GM12878 (cell line): Measurements from ENCODE around the gene SRXN1. TPM values are rescaled to one million over a fixed set of nuclear protein-coding genes. Genes with fewer than 3 reads are reported as not detected.

ENCODE experiments used
- ATAC-seq: fragments of 200-7000 bp; cut with Tn5 transposase; 3 replicates; pipeline ENCODE4 v1.9.1; 2020; ENCODE audit warnings: mild to moderate bottlenecking, moderate library complexity
- BruUV-seq: library from RNA; stranded (reverse); fragments of 400-500 nt; replicated peaks from 2 replicates; lab custom pipeline; 2021; lab: Mats Ljungman, UMichigan
- CTCF ChIA-PET: fragments of 300-600 bp; sonication (Branson Sonifier 250); formaldehyde crosslinking; extraction: SDS; loops from one replicate; lab custom pipeline; 2021; ENCODE audit warnings: inconsistent platforms; lab: Yijun Ruan, JAX
- POLR2A ChIA-PET: fragments of 350-600 bp; formaldehyde crosslinking; extraction: SDS; loops from one replicate; lab custom pipeline; 2021; ENCODE audit warnings: inconsistent platforms; lab: Charles Lee
- RAD21 ChIA-PET: fragments of 300-600 bp; sonication (Branson Sonifier 250); formaldehyde crosslinking; loops from one replicate; lab custom pipeline; 2023; ENCODE audit warnings: antibody characterized with exemption; ENCODE audit not compliant: unreplicated experiment; lab: Charles Lee
- SMC1A ChIA-PET: fragments of 300-600 bp; sonication (Branson Sonifier 250); formaldehyde crosslinking; loops from one replicate; lab custom pipeline; 2023; ENCODE audit not compliant: unreplicated experiment, uncharacterized antibody; lab: Charles Lee
- DNase-seq: peaks from one replicate; pipeline ENCODE4 v3.0.0-alpha.2; 2011; ENCODE audit warnings: low read depth, low spot score
- FAIRE-seq: peaks from 3 replicates; lab custom pipeline; 2011; peaks lifted over from hg19 to GRCh38; lab: Jason Lieb, UNC
- H2AFZ ChIP-seq: 2 replicates; pipeline ENCODE4 v1.6.0; 2011; ENCODE audit warnings: low read depth, low read length, control low read depth; ENCODE audit not compliant: control insufficient read depth
- H3K27ac ChIP-seq: 2 replicates; pipeline ENCODE4 v1.5.1; 2011; ENCODE audit warnings: control low read depth; ENCODE audit not compliant: control insufficient read depth, insufficient read depth
- H3K27me3 ChIP-seq, 2 experiments: replicated peaks in 1 of 2; 2 replicates each; pipeline versions ENCODE4 v1.6.0 to v1.6.1; 2011; ENCODE audit warnings: low read length in 1 of 2; ENCODE audit not compliant: control insufficient read depth in 2 of 2, insufficient read depth in 2 of 2
- H3K36me3 ChIP-seq, 2 experiments: 2 replicates each; pipeline ENCODE4 v1.5.1; 2011; ENCODE audit warnings: low read length in 1 of 2; ENCODE audit not compliant: control insufficient read depth in 2 of 2, insufficient read depth in 2 of 2
- H3K4me1 ChIP-seq: 2 replicates; pipeline ENCODE4 v1.6.1; 2011; ENCODE audit warnings: mild to moderate bottlenecking, low read length, moderate library complexity, mixed read lengths; ENCODE audit not compliant: control insufficient read depth, insufficient read depth
- H3K4me2 ChIP-seq: 2 replicates; pipeline ENCODE4 v1.6.0; 2011; ENCODE audit warnings: control low read depth; ENCODE audit not compliant: control insufficient read depth, insufficient read depth
- H3K4me3 ChIP-seq: fragments of 200-600 bp; sonication (generic); 2 replicates; pipeline ENCODE4 v1.5.1; 2016
- H3K79me2 ChIP-seq: 2 replicates; pipeline ENCODE4 v1.6.0; 2011; ENCODE audit warnings: low read length; ENCODE audit not compliant: control insufficient read depth, insufficient read depth
- H3K9ac ChIP-seq: 2 replicates; pipeline ENCODE4 v1.8.0; 2011; ENCODE audit warnings: low read length, control low read depth, mixed read lengths; ENCODE audit not compliant: control insufficient read depth, insufficient read depth
- H3K9me3 ChIP-seq: replicated peaks from 3 replicates; pipeline ENCODE4 v1.5.1; 2011; ENCODE audit warnings: mild to moderate bottlenecking, low read length; ENCODE audit not compliant: control insufficient read depth, insufficient read depth
- H4K20me1 ChIP-seq: 2 replicates; pipeline ENCODE4 v1.6.0; 2011; ENCODE audit not compliant: control insufficient read depth, insufficient read depth
- CHD2 ChIP-seq: IDR thresholded peaks from 2 replicates; pipeline ENCODE4 v1.6.1; 2011; ENCODE audit warnings: low read depth, low read length, improper control_type of control experiment, borderline replicate concordance
- E4F1 ChIP-seq: fragments of 450-650 bp; IDR thresholded peaks from 2 replicates; pipeline ENCODE4 v1.6.1; 2018; ENCODE audit warnings: borderline replicate concordance, mild to moderate bottlenecking; ENCODE audit not compliant: partially characterized antibody
- SIX5 ChIP-seq: IDR thresholded peaks from 2 replicates; pipeline ENCODE4 v1.6.1; 2011; ENCODE audit warnings: mild to moderate bottlenecking, low read depth, low read length, moderate library complexity; ENCODE audit not compliant: severe bottlenecking
- WGBS: methylation state at CpG from one replicate; pipeline ENCODE4 v1.1.6; 2016; ENCODE audit warnings: low lambda C conversion rate; ENCODE audit not compliant: insufficient replicate concordance, insufficient coverage; ENCODE audit errors: missing lambda C conversion rate; 5-methylcytosine and 5-hydroxymethylcytosine counted together
- in situ Hi-C: fragments of 300-500 bp; cut with MboI; formaldehyde crosslinking; loops from 9 replicates; pipeline ENCODE4 v1.14.3; 2018; ENCODE audit warnings: mixed read lengths
- intact Hi-C: fragments of 100-400 bp; cut with micrococcal nuclease; formaldehyde crosslinking; loops from one replicate; pipeline ENCODE4 v1.14.2; 2022; ENCODE audit not compliant: unreplicated experiment
- polyA plus RNA-seq, 11 experiments: library from polyadenylated mRNA; depleted of rRNA in 4 of 11; unstranded in 6 of 11; stranded (reverse) in 5 of 11; fragments of >200 nt; fragmentation: Nextera tagmentation in 4 of 11; fragmentation: Illumina TruSeq in 1 of 11; extraction: Ambion mirVana in 4 of 11; extraction: Trizol in 1 of 11; gene quantifications; 1 replicate in 1 of 11; 2 replicates in 10 of 11; pipeline versions ENCODE4 v1.2.1 to v1.2.3, GENCODE V29; 2011 to 2016; ENCODE audit warnings: inconsistent platforms in 2 of 11, missing spikeins in 2 of 11, low read depth in 1 of 11
- total RNA-seq, 4 experiments: library from RNA; depleted of rRNA in 3 of 4; stranded (reverse); fragments of >200 nt in 3 of 4; fragmentation: Illumina TruSeq in 1 of 4; extraction: Trizol in 1 of 4; gene quantifications; 2 replicates each; pipeline versions ENCODE4 v1.2.1 to v1.2.3, GENCODE V29; 2013 to 2021

Gene SRXN1
- total and polyA plus RNA-seq, 10 of the 15 experiments (the other 5 are each of a cell fraction or from before 2014, with no cell fraction given): 4.1 to 20.5 (median 15.6) TPM

- DNase-seq (no peak), ATAC-seq (no peak), FAIRE-seq (no peak)
- Histone ChIP-seq H2AFZ (no peak overlapping the region), H3K27me3 (no peaks in the 10 kb centered on the region), H3K27ac (no peak overlapping the region), H3K4me3 (no peak overlapping the region), H3K36me3 (peaks cover 0 to 4% of the 10 kb centered on the region in 2 experiments; a peak in 3 of 4 replicates), H4K20me1 (no peaks in the 10 kb centered on the region), H3K4me2 (no peak overlapping the region), H3K79me2 (peaks cover 14% of the 10 kb centered on the region), H3K9me3 (no peaks in the 10 kb centered on the region), H3K4me1 (peaks cover 6% of the 10 kb centered on the region; the same call in 1 of the 2 replicates), H3K9ac (no peak overlapping the region)
- intact Hi-C loops: loop anchor here (5.0 kb wide), 2 partner anchors 73 to 87 kb away; no protein-coding TSS in a partner anchor
- POLR2A ChIA-PET: no interaction called here
- BruUV-seq: no TSS peak
- SMC1A ChIA-PET: no interaction called here
- CTCF ChIA-PET: interaction anchor here (0.9 to 3.0 kb wide), 2 partner anchors 18 to 89 kb away, joined by 3 to 18 read pairs; no protein-coding TSS in a partner anchor
- 98% methylated on average over 5 of the region's 5 CpGs for WGBS
- in situ Hi-C loops: no loop called here
- TF ChIP-seq CHD2: no peak
- no peak for TF ChIP-seq E4F1
- no peak for TF ChIP-seq SIX5
- RAD21 ChIA-PET: interaction anchor here (1.2 kb wide), 1 partner anchor 87 kb away, joined by 3 read pairs; no protein-coding TSS in a partner anchor
These were observed 2.7 kb downstream of the SRXN1 start for GRCh38 chr20:650281-650680.
